Activated CD8-positive, alpha-beta memory T cell treated with anti-CD3 and anti-CD28 coated beads, Interleukin-2, amount 50 U/mL, for 24 hours (primary cell): ENCODE results near the gene CDC45.
"Not testable (repeated sequence)": the region's sequence is repeated elsewhere in the genome, so short reads cannot be mapped to it uniquely, and the experiment has no call there.

Source experiments
- DNase-seq: peaks from one replicate; pipeline ENCODE4 v3.0.0-alpha.2; 2020; ENCODE audit errors: extremely low read depth

Gene CDC45

DNA sequence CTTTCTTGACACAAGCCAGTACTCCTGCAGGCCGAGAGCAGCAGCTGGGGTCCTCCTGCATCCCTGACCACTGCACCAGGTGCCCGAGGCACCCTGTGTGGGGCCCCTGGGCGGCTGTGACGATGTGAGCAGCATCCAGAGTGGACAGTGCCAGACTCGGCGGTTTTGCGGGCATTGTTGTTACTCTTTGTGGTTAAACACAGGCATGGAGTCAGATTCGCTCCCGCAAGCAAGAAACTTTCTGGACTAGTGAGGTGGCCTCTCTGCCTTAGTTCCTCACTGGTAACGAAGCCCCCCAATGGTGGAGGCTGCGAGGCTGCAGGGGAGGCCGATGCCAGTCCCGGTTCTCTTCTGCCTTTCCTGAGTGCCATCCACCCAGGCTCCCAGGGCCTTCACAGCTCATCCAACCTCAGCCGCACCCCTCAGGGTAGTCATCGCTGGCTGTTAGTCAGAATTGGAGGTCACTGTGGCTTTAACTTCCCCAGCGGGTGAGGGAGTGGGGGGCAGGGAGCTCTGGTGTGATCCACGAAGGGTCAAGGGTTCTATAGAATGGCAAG lies 48.2 kb downstream of the CDC45 start:
- DNase-seq: no peak

- DNase-seq: no peak
These were observed 50.1 kb downstream of the CDC45 start for GRCh38 chr22:19529811-19530210.

- no peak for DNase-seq
These were observed 51.0 kb downstream of the CDC45 start for GRCh38 chr22:19530751-19531150.

DNA sequence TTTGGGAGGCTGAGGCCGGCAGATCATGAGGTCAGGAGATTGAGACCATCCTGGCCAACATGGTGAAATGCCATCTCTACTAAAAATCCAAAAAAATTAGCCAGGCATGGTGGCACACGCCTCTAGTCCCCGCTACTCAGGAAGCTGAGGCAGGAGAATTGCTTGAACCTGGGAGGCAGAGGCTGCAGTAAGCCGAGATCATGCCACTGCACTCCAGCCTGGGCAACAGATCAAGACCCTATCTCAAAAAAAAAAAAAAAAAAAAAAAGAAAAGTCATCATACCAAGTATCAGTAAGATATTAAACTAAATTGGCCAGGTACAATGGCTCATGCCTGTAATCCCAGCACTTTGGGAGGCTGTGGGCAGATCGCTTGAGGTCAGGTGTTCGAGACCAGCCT lies 51.6 kb downstream of the CDC45 start:
- DNase-seq: not testable (repeated sequence)

- DNase-seq: no peak
These were observed 53.4 kb downstream of the CDC45 start for GRCh38 chr22:19533049-19533626.

DNA sequence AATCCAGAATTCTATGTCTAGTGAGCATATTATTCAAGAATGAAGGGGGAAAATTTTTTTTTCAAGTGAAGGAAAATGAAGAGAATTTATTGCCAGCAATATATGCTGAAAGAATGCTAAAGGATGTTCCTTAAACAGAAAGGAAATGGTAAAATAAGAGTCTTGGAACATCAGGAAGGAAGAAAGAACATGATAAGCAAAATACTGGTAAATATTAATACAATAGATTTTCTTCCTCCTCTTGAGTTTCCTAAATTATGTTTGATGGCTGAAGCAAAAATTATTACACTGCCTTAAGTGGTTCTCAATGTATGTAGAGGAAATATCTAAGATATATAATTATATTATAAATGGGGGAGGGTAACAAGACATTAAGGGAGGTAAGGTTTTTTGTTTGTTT lies 54.1 kb downstream of the CDC45 start:
- DNase-seq: no peak

DNA sequence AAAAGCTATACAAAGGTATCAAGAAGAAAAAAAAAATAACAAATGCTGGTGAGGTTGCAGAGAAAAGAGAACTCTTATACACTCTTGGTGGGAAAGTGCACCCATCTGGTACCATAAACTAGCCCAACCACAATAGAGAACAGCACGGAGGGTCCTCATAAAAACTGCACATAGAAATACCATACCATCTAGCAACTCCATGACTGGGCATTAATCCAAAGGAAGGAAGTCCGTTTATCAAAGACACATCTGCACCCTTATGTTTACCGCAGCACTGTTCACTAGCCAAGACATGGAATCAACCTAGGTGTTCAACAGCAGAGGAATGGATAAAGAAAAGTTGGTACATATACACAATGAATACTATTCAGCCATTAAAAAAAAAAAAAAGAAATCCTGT lies 55.3 kb downstream of the CDC45 start:
- no peak for DNase-seq

DNA sequence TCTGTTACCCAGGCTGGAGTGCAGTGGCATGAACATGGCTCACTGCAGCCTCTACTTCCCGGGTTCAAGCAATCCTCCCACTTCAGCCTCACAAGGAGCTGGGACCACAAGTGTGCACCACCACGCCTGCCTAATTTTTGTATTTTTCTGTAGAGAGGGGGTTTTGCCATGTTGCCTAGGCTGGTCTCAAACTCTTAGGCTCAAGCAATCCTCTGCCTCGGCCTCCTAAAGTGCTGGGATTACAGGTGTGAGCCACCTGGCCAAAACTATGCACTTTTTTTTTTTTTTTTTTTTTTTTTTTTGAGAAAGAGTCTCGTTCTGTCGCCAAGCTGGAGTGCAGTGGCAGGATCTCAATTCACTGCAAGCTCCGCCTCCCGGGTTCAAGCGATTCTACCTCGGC lies 56.8 kb downstream of the CDC45 start:
- DNase-seq: no peak

GRCh38 chr22:19537941-19538488 lies 58.3 kb downstream of the CDC45 start:
- no peak for DNase-seq

DNA sequence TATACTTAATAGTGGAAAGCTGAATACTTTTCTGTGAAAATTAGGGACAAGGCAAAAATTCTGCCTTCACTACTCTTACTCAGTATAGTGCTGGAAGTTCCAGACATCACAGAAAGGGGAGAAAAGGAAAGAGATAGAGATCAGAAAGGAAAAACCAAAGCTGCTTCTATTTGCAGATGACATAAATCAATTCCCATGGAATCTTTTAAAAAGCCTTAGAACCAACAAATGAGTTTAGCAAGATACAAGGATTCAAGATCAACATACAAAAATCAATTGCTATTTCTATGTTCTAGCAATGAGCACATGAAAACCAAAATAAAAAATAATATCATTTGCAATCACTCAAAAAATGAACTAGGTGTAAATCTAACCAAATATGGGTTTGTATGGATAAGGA lies 60.7 kb downstream of the CDC45 start:
- no peak for DNase-seq

- no peak for DNase-seq
These were observed 64.4 kb downstream of the CDC45 start for GRCh38 chr22:19543970-19544708.

- no peak for DNase-seq
These were observed 66.2 kb downstream of the CDC45 start for GRCh38 chr22:19545935-19546207.

DNA sequence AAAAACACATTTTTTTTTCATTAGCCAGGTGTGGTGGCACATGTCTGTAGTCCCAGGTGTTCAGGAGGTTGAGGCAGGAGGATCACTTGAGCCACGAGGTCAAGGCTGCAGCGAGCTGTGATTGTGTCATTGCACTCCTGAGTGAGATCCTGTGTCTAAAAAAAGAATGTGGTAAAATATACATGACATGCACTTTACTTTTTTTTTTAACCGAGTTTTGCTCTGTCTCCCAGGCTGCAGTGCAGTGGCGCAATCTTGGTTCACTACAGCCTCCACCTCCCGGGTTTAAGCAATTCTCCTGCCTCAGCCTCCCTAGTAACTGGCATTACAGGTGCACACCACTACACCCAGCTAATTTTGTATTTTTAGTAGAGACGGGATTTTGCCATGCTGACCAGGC lies 67.0 kb downstream of the CDC45 start:
- DNase-seq: no peak

- no peak for DNase-seq
These were observed 67.9 kb downstream of the CDC45 start for GRCh38 chr22:19547620-19548019.

- not testable (repeated sequence) for DNase-seq
These were observed 68.7 kb downstream of the CDC45 start for GRCh38 chr22:19548427-19548826.

DNA sequence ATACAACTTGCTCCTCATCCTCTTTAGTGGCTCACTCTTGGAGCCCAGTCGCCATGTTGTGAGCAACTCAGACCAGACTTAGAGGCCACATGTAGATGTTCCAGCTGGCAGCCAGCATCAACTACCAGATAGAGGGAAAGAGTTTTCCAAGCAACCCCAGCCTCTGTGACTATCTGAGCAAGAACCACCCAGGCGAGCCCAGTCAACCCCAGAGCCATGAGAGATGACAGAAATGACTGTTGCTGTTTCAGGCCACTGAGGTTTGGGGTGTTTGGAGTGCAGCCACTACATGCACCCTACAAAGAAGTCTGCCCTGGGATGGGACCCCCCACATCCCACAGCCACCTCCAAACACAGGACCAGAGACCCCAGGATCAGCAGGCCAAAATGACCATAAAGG lies 69.2 kb downstream of the CDC45 start:
- no peak for DNase-seq

- DNase-seq: no peak
These were observed 69.7 kb downstream of the CDC45 start for GRCh38 chr22:19549428-19549827.

- no peak for DNase-seq
These were observed 70.7 kb downstream of the CDC45 start for GRCh38 chr22:19550382-19550781.

GRCh38 chr22:19553201-19553600 lies 73.5 kb downstream of the CDC45 start:
- no peak for DNase-seq

DNA sequence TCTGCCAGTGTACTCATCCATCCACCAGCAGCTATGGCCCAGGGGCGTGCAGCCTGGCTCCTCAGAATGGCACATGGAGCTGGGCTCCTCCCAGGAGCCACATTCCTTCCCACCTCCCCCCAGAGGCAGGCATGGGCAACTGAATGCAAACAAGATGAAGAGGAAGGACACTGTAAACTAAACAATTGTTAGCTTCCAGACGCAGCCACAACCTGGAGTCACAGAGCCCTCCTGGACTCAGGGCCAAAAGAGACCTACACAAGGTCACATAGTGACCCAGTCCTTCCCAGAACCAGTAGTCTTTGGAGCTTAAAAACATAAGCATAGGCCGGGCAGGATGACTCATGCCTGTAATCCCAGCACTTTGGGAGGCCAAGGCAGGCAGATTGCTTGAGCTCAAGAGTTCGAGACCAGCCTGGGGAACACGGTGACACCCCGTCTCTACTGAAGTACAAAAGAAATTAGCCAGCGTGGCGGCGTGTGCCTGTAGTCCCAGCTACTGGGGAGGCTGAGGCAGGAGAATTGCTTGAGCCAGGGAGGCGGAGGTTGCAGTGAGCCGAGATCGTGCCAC lies 75.2 kb downstream of the CDC45 start:
- DNase-seq: no peak

- DNase-seq: no peak
These were observed 75.9 kb downstream of the CDC45 start for GRCh38 chr22:19555651-19556050.

- DNase-seq: no peak
These were observed 77.3 kb downstream of the CDC45 start for GRCh38 chr22:19556963-19557545.

GRCh38 chr22:19559324-19559811 lies 79.6 kb downstream of the CDC45 start:
- no peak for DNase-seq
